SK-N-SH treated with all-trans-retinoic acid at 6 μM for 48 hours (cell line): ENCODE data around the gene CHST4.

Source experiments
- GLIS3 ChIP-seq: fragments of 250-450 bp; sonication (Bioruptor Pico); IDR thresholded peaks from 2 replicates; pipeline ENCODE4 v1.5.0; 2020; ENCODE audit warnings: mild to moderate bottlenecking, moderate library complexity
- PATZ1 ChIP-seq: fragments of 250-450 bp; sonication (Bioruptor Pico); IDR thresholded peaks from 2 replicates; pipeline ENCODE4 v1.8.0; 2020; ENCODE audit warnings: mild to moderate bottlenecking, moderate library complexity, borderline replicate concordance
- RARB ChIP-seq: fragments of 250-450 bp; sonication (Bioruptor Pico); IDR thresholded peaks from 2 replicates; pipeline ENCODE4 v1.8.0; 2021; ENCODE audit warnings: mild to moderate bottlenecking, moderate library complexity
- ZC3H10 ChIP-seq: fragments of 250-450 bp; sonication (Bioruptor Pico); IDR thresholded peaks from 2 replicates; pipeline ENCODE4 v1.5.1; 2021; ENCODE audit warnings: mild to moderate bottlenecking, moderate library complexity
- ZFP3 ChIP-seq: fragments of 250-450 bp; sonication (Bioruptor Pico); IDR thresholded peaks from 2 replicates; pipeline ENCODE4 v1.5.0; 2020; ENCODE audit warnings: mild to moderate bottlenecking, moderate library complexity
- ZFP30 ChIP-seq: fragments of 450-650 bp; formaldehyde crosslinking; IDR thresholded peaks from 2 replicates; pipeline ENCODE4 v1.5.0; 2022; ENCODE audit warnings: mild to moderate bottlenecking, moderate library complexity
- ZNF70 ChIP-seq: fragments of 450-650 bp; formaldehyde crosslinking; IDR thresholded peaks from 2 replicates; pipeline ENCODE4 v1.5.0; 2020; ENCODE audit warnings: mild to moderate bottlenecking, moderate library complexity

DNA sequence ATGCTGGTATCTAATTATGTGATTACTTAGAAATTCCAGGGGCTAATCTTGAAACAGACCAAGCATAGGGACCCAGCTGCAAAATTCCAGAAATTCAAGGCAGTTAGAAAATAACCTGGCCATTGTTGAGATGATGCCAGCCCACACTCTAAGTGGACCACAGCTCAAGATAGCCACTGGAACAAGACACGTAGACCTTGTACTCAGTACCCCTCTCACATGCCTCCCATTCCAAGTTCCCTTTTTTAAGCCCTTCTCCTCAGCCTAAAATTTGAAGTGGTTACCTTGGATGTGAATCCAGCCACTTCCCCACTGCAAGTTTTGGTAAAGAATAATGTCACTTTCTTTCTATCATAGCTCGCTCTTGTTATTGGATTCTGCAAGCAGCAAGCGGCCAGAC lies 33.0 kb upstream of the CHST4 start:
- no peak for TF ChIP-seq ZFP3 (CRISPR knock-in tag)
- TF ChIP-seq PATZ1 (CRISPR knock-in tag) = no peak
- TF ChIP-seq ZNF70 (CRISPR knock-in tag) = no peak
- no peak for TF ChIP-seq GLIS3 (CRISPR knock-in tag)
- TF ChIP-seq ZFP30 (CRISPR knock-in tag) = no peak
- TF ChIP-seq ZC3H10 (CRISPR knock-in tag) = no peak
- TF ChIP-seq RARB = no peak
